ENCODE results near the gene PUS7. TPM values are rescaled to one million over a fixed set of nuclear protein-coding genes. Genes with fewer than 3 reads are reported as not detected.
"Not testable (repeated sequence)": the region's sequence is repeated elsewhere in the genome, so short reads cannot be mapped to it uniquely, and the experiment has no call there.

Gene PUS7, protein sequence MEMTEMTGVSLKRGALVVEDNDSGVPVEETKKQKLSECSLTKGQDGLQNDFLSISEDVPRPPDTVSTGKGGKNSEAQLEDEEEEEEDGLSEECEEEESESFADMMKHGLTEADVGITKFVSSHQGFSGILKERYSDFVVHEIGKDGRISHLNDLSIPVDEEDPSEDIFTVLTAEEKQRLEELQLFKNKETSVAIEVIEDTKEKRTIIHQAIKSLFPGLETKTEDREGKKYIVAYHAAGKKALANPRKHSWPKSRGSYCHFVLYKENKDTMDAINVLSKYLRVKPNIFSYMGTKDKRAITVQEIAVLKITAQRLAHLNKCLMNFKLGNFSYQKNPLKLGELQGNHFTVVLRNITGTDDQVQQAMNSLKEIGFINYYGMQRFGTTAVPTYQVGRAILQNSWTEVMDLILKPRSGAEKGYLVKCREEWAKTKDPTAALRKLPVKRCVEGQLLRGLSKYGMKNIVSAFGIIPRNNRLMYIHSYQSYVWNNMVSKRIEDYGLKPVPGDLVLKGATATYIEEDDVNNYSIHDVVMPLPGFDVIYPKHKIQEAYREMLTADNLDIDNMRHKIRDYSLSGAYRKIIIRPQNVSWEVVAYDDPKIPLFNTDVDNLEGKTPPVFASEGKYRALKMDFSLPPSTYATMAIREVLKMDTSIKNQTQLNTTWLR
- total RNA-seq (2014; rRNA removed; shearing (Covaris generic); ENCODE audit: low replicate concordance), result 17.6 and 24.0 TPM in 2 replicates

DNA sequence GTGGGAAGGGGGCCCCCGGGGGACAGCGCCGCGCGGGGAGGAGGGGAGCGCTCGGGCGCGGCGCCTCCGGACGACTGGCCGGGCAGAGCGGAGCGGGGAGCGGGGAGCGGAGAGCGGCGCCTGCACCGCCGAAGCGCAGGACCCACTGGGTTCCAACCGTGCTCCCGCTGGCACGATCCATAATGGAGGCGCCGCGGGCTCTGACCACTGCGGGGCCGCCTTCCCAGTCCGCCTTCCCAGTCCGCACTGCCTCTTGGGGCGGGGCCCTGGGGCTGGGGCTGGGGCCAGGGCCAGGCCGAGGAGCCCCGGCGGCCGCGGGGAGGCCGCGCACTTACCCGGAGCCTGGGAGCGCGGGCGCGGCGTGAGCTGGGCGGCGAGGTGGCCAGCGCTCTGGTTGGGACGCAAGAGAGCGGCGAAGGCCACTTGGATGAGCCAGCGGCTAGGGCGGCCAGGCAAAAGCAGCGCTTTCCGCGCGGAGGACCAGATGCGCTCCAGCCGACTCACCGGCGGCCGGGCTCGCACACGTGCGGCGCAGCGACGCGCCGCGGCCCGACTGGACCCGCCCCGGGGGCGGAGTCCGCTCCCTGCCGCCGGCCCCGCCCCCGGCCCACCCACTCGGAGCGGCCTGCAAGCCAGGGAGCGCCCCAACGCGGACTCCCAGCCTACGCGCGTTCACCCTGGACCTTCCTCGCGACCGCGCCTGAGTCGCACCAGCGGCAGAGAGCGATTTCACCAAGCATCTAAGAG, at the start of gene PUS7:
Gene PUS7 (minus strand): TSS at position 555 of the 747 bp plus-strand sequence. CDS start 13,759 bp downstream, outside the sequence.
- in situ Hi-C loops (cut with HindIII; ENCODE audit: low pct_unique_long_range_greater_than_20kb, low sequenced_read_pairs), result no loop called here
- peak; percentile 86 for DNase-seq (ENCODE audit: low read depth)

DNA sequence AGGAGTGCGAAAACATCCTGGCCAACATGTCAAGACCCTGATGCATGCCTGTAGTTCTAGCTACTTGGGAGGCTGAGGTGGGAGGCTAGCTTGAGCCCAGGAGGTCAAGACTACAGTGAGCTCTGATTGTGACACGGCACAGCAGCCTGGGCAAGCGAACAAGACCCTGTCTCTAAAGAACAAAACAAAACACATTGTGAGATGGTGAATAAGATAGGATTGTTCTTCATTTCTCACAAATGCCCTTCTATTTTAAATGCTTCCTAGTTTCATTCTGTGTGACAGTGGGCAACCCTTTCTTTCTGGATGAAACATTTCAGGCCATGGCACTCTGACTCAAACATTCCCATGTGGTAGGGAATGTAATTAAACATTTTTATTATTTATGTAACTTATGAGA, 45.8 kb upstream of the PUS7 start:
- in situ Hi-C loops (cut with HindIII; ENCODE audit: low pct_unique_long_range_greater_than_20kb, low sequenced_read_pairs), result no loop called here
- no peak for DNase-seq (ENCODE audit: low read depth)

DNA sequence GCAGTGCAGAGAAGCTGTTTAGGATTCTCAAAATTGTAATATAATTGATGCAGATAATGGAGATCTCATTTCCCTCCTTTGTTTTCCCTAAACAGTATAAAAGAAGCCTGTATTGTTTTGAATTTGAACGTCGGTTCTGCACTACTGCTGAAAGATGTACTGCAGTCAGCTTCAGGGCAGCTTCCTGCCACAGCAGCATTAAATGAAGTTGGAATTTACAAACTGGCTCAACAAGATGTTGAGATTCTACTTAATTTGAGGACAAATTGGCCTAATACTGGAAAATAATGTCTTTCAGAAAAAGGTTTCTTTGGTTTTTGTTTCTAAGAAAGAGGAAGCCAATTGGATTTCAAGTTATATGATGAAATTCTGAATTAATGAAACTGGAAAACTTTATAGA, 45.0 kb upstream of the PUS7 start:
- in situ Hi-C loops (cut with HindIII; ENCODE audit: low pct_unique_long_range_greater_than_20kb, low sequenced_read_pairs), result no loop called here
- no peak for DNase-seq (ENCODE audit: low read depth)

DNA sequence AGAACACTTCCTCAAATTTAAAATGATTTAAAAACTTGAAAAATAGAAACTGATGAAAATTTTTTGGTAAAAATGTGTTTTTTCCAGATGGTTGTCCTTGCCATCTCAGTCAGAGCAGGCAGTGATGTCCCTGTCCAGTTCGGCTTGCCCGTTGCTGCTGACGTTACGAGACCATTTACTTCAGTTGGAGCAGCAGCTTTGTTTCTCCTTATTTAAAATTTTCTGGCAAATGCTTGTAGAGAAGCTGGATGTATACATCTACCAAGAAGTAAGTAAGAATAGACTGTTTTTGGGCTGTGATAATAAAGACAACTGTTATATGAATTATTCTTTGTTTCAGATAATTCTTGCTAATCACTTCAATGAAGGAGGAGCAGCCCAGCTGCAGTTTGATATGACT, 43.1 kb upstream of the PUS7 start:
- in situ Hi-C loops (cut with HindIII; ENCODE audit: low pct_unique_long_range_greater_than_20kb, low sequenced_read_pairs), result no loop called here

DNA sequence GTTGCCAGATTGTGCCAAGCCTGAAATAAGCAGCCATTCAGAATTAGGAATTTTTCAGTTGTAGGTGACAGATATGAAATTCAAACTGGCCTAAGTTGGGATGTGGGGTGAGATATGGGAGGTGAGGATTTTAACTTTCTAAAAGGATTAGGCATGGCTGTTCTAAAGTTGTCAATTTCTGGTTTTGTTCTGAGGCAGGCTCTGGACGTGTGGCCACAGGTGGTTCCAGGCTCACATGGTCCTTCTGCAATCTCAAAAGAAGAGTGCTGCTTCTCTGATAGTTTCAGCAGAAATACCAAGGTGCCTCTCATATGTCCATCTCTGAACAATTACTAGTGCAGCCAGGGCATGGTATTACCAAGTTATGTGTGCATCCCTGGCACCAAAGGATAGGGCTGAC, 37.9 kb upstream of the PUS7 start:
- in situ Hi-C loops (cut with HindIII; ENCODE audit: low pct_unique_long_range_greater_than_20kb, low sequenced_read_pairs), result no loop called here
- DNase-seq (ENCODE audit: low read depth), result no peak

More for the DNA sequence above, 43.1 kb upstream of the PUS7 start:
- no peak for DNase-seq (ENCODE audit: low read depth)

DNA sequence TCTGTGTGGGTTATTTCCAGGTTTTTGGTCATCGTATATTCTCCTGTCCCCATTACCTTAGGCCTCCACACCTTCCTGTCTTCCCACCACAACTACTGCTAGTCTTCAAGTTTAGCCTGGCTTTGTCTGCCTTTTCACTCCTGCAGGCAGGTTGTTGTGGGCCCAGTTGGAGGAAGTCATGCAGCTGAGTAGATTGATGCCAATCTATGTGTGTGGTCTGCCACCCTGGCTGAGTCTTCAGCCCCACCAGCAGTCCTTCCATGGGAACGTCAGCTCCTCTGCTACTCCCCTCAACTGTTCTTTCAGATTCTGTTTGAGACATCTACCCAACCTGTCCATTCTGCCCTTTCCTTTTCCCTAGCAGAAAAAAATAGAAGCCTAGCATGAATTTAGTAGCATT, 16.3 kb upstream of the PUS7 start:
- in situ Hi-C loops (cut with HindIII; ENCODE audit: low pct_unique_long_range_greater_than_20kb, low sequenced_read_pairs), result no loop called here
- no peak for DNase-seq (ENCODE audit: low read depth)

DNA sequence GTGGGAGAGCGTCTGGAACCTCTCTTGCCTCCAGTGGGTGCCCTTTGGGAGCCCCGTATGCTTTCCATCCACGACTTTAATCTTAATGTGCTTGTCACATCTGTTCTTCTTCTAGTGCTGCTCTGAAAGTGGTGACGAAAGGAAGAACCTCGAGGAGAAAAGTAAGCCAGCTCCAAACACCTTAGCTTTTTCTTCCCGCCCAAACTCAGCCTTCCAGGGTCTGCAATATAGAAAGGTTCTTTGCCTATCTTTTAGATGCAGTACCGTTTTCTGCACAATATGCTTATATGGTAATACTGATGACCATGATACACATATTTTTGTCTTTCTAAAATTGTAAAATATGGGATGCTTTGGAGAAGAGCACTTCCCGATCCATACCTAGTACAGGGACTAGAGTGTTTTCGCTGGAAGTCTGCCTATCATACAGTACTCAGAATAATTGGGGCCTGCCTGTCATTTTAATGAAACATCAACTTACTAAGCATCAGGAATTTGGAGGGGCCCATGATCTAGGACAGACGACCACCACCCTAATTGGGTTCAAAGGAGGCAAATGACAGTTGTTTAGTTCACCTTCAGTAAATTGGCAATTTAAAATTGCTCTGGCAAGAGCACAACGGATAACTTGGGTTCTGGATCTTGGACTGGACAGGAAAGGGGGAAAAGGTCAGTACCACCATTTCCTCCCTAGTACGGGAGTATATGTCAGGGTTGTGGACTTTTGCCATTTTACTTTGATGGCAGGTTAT, 10.8 kb upstream of the PUS7 start:
- in situ Hi-C loops (cut with HindIII; ENCODE audit: low pct_unique_long_range_greater_than_20kb, low sequenced_read_pairs), result no loop called here
- no peak for DNase-seq (ENCODE audit: low read depth)

DNA sequence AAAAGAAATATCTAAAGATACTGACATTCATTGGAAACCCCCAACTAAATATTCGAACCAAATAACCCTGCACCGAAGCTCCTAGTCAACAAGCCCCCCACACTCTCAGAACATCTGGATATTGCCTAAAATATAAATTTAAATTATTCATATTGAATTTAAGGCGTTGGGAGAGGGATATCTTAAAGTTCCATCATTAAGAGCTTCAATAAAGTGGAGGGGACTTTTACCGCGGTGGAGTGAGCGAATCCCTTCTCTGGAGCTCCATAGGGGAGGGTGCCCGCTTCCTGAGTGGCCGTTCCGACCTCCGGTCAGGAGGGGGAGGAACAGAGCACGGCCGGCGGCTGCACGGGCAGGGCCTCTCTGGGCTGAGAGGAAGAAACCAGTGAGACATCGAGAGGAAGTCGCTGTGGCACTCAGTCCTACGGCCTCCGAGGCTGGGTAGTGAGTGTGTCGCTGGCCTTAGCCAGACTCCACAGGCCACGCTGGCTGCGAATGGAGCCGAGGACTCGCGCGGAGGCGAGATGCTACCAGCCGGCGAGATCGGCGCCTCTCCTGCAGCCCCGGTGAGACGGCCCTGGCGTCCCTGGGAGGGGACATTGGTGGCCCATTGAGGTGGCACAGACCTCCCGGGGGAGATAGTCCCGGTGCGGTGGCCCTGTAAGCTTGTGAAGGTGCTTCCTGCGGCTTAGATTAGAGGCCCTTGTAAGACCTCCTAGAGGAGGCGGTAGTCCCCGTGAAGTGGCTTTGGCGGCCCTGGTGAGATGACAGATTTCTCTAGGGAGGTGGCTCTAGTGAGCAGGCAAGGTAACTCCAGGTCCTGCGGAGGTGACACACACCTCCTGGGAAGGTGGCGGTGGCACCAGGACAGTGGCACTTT, 10.0 kb upstream of the PUS7 start, which contains the start of gene RINT1:
Gene RINT1 (plus strand): TSS at position 410 of the 880 bp plus-strand sequence. CDS start 115 bp downstream, at position 525.
- in situ Hi-C loops (cut with HindIII; ENCODE audit: low pct_unique_long_range_greater_than_20kb, low sequenced_read_pairs), result no loop called here
- DNase-seq (ENCODE audit: low read depth), result peak; percentile 90

DNA sequence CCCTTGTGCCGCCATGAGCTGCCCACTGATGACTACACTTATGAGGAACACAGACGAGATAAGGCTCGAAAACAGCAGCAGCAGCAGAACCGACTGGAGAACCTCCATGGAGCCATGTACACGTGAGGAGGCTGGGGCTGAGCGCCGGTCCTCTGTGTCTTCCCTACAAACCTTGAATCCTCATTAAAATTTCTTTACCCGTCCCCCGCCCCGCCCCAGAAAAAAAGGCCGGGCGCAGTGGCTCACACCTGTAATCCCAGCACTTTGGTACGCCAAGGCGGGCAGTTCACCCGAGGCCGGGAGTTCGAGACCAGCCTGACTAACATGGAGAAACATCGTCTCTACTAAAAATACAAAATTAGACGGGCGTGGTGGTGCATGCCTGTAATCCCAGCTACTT, 8.5 kb upstream of the PUS7 start:
- in situ Hi-C loops (cut with HindIII; ENCODE audit: low pct_unique_long_range_greater_than_20kb, low sequenced_read_pairs), result no loop called here
- no peak for DNase-seq (ENCODE audit: low read depth)

DNA sequence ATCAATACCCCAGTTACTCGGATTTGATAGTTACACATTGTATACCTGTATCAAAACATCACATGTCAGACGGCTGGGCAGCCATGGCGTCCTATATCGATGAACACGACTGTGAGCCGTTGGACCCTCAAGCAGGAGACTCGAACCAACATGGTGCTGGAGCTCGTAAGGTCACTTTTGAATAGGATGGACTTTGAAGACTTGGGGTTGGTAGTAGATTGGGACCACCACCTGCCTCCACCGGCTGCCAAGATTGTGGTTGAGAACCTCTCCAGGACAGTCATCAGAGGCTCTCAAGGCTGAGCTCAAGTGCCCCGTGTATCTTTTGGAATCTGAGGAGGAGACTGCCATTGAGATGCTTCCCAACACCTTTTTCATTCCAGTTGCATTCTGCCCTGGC, 8.1 kb upstream of the PUS7 start:
- in situ Hi-C loops (cut with HindIII; ENCODE audit: low pct_unique_long_range_greater_than_20kb, low sequenced_read_pairs), result no loop called here
- no peak for DNase-seq (ENCODE audit: low read depth)

DNA sequence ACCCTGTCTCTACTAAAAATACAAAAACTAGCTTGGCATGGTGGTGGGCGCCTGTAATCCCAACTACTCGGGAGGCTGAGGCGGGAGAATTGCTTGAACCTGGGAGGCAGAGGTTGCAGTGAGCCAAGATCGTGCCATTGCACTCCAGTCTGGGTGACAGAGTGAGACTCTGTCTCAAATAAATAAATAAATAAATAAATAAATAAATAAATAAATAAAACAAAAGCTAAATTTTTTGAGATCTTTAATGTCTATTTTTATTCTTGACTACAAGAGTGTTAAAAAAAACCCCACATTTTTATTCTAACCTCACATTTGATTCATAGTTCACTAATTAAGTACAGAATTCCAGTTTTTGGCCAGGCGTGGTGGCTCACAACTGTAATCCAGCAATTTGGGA, 5.7 kb upstream of the PUS7 start:
- DNase-seq (ENCODE audit: low read depth); in situ Hi-C loops (cut with HindIII; ENCODE audit: low pct_unique_long_range_greater_than_20kb, low sequenced_read_pairs): not testable (repeated sequence)

DNA sequence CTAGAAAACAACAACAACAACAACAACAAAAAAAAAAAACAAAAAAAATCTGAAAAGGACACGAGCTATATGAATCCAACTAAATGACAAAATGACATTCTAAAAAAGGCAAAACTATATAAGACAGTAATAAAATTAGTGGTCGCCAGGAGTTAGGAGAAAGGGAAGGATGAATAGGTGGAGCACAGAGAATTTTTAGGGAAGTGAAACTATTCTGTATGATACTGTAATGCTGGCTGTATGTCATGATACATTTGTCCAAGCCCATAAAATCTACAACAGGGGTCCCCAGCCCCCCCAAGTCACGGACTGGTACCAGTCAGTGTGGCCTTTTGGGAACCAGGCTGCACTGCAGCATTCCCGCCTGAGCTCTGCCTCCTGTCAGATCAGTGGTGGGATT, 2.8 kb upstream of the PUS7 start:
- DNase-seq (ENCODE audit: low read depth), result no peak
- in situ Hi-C loops (cut with HindIII; ENCODE audit: low pct_unique_long_range_greater_than_20kb, low sequenced_read_pairs), result no loop called here

DNA sequence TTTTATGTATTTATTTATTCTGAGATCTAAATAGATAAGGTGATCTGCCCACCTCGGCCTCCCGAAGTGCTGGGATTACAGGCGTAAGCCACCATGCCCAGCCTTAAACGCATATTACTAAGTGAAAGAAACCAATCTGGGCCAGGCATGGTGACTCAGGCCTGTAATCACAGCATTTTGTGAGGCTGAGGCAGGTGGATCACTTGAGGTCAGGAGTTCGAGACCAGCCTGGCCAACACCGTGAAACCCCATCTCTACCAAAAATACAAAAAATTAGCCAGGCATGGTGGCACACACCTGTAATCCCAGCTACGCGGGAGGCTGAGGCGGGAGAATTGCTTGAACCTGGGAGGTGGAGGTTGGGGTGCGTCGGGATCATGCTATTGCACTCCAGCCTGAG, 2.4 kb upstream of the PUS7 start:
- DNase-seq (ENCODE audit: low read depth); in situ Hi-C loops (cut with HindIII; ENCODE audit: low pct_unique_long_range_greater_than_20kb, low sequenced_read_pairs): not testable (repeated sequence)

DNA sequence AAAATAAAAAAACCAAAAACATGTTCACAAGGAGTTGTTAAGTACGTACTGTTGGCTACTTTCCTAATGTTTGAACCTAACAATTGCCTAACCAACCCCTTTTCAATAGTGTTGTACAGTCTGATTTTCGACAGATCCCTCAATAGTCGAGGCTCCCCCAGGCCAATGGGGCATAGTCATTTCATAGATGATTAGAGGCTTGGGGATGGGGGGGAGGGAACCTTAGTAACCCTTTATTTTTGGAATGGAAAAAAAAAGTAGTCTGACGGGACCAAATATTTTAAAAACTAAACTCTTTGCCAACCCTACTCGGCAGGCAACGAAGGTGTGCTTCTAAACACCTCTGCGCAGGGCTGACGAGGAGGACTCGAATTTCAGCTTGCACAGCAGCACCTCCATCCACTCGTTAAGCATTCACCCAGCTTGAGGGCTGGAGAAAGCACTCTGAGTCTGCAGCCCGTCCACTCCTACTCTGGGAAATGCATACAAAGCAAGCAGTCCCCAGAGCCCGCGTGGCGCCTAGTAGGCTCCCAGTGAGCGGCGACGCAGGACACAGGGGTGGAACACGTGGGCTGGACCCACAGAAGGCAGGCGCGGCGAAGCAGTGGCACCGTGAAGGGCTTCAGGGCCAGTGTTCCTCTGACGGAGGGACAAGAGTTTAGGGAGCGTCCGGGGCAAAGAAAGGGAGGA, 899 bp downstream of the PUS7 start:
- in situ Hi-C loops (cut with HindIII; ENCODE audit: low pct_unique_long_range_greater_than_20kb, low sequenced_read_pairs), result no loop called here
- DNase-seq (ENCODE audit: low read depth), result peak; percentile 65

DNA sequence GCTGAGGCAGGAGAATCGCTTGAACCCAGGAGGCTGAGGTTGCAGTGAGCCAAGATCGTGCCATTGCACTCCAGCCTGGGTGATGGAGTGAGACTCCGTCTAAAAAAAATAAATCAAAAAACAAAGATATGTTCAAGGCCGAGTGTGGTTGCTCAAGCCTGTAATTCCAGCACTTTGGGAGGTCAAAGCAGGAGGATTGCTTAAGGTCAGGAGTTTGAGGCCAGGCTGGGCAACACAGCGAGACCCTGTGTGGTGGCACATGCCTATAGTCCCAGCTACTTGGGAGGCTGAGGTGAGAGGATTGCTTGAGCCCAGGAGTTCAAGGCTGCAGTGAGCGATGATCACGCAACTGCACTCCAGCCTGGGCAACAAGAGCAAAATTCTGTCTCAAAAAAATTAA, 1.5 kb downstream of the PUS7 start:
- DNase-seq (ENCODE audit: low read depth); in situ Hi-C loops (cut with HindIII; ENCODE audit: low pct_unique_long_range_greater_than_20kb, low sequenced_read_pairs): not testable (repeated sequence)

DNA sequence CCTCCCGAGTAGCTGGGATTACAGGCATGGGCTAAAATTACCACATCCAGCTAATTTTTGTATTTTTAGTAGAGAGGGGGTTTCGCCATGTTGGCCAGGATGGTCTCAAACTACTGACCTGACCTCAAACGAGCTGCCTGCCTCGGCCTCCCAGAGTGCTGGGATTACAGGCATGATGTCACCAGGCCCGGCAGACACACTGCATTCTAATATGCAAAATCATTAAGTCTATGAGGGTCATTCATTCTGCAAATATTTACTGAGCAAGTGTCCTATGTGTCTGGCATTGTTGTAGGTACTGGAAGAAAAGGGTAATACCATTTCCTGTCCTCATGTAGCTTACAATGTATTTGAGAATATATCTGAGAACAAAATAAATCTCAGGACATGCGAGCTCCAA, 2.7 kb downstream of the PUS7 start:
- no peak for DNase-seq (ENCODE audit: low read depth)

DNA sequence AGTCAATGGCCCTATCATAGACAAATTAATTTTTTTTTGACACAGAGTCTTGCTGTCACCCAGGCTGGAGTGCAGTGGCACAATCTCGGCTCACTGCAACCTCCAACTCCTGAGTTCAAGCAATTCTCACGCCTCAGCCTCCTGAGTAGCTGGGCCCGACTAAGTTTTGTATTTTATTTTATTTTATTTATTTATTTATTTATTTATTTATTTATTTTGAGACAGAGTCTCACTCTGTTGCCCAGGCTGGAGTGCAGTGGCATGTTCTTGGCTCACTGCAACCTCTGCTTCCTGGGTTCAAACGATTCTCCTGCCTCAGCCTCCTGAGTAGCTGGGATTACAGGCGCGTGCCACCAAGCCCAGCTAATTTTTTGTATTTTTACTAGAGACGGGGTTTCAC, 6.5 kb downstream of the PUS7 start:
- in situ Hi-C loops (cut with HindIII; ENCODE audit: low pct_unique_long_range_greater_than_20kb, low sequenced_read_pairs), result not testable (repeated sequence)

More for the DNA sequence above, 2.7 kb downstream of the PUS7 start:
- in situ Hi-C loops (cut with HindIII; ENCODE audit: low pct_unique_long_range_greater_than_20kb, low sequenced_read_pairs), result no loop called here

More for the DNA sequence above, 6.5 kb downstream of the PUS7 start:
- not testable (repeated sequence) for DNase-seq (ENCODE audit: low read depth)
